ENCODE results near the gene NR4A2. TPM values are rescaled to one million over a fixed set of nuclear protein-coding genes. Genes with fewer than 3 reads are reported as not detected.
A peak's percentile ranks its signal among the peaks of the same experiment; 100 is the strongest.

Gene NR4A2
- total RNA-seq, 1 experiment from 2014 or later = 0.66 TPM

DNA sequence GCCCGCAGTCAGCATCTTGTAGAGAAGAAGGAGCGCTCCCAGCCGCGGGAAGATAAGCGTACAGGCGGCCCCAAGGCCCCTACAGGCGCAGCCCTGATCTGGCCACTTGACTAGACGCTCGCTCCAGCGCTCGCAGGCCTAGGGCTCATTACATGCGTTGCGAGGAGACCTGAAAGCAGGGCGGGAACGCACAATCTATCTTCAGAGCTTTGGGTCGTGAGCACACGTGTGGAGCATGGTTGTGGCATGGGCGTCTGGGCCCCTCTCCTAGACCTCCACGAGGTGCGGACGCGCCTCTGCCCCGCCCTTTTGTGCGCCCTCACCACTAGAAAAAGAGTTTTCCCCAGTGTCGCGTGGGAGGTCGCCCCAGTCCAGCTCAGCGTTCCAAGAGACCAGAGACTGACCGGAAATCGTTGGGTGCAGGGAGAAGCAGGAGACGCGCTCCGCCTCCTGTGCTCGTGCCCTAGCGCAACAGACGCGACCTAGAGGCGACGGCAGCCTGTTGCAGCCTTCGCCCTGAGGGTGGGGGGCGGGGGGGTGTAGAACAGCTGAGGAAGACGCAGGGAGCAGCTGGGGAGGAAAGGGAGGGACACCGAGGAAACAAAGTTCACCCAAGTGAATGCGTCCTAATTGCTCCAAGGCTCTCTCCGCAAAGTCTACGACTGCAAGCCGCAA is 12.6 kb downstream of the NR4A2 start (continued):
- TF ChIP-seq, protein P1, sequence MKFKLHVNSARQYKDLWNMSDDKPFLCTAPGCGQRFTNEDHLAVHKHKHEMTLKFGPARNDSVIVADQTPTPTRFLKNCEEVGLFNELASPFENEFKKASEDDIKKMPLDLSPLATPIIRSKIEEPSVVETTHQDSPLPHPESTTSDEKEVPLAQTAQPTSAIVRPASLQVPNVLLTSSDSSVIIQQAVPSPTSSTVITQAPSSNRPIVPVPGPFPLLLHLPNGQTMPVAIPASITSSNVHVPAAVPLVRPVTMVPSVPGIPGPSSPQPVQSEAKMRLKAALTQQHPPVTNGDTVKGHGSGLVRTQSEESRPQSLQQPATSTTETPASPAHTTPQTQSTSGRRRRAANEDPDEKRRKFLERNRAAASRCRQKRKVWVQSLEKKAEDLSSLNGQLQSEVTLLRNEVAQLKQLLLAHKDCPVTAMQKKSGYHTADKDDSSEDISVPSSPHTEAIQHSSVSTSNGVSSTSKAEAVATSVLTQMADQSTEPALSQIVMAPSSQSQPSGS (CRISPR knock-in tag; IDR thresholded peaks at IDR 0.05; ENCODE audit: borderline replicate concordance, low read depth) = peak; percentile 71; the same call in 1 of the 2 replicates
- TF ChIP-seq IRF2 (CRISPR knock-in tag; IDR thresholded peaks at IDR 0.05; ENCODE audit: borderline replicate concordance, low read depth) (no peak), ZNF423 (CRISPR knock-in tag; IDR thresholded peaks at IDR 0.05) (no peak), PRRX2 (CRISPR knock-in tag; IDR thresholded peaks at IDR 0.05) (no peak), MXD4 (CRISPR knock-in tag; IDR thresholded peaks at IDR 0.05; ENCODE audit: borderline replicate concordance) (0 out of 2 replicates have a peak, but pooled peaks have one; percentile 27), SP1 (CRISPR knock-in tag; conservative IDR thresholded peaks at IDR 0.05) (no peak), TCF7 (CRISPR knock-in tag; IDR thresholded peaks at IDR 0.05; ENCODE audit: low read depth) (no peak), RORB (CRISPR knock-in tag; IDR thresholded peaks at IDR 0.05) (no peak), ZNF263 (CRISPR knock-in tag; IDR thresholded peaks at IDR 0.05; ENCODE audit: low read depth) (no peak)
- TF ChIP-seq, protein P2, sequence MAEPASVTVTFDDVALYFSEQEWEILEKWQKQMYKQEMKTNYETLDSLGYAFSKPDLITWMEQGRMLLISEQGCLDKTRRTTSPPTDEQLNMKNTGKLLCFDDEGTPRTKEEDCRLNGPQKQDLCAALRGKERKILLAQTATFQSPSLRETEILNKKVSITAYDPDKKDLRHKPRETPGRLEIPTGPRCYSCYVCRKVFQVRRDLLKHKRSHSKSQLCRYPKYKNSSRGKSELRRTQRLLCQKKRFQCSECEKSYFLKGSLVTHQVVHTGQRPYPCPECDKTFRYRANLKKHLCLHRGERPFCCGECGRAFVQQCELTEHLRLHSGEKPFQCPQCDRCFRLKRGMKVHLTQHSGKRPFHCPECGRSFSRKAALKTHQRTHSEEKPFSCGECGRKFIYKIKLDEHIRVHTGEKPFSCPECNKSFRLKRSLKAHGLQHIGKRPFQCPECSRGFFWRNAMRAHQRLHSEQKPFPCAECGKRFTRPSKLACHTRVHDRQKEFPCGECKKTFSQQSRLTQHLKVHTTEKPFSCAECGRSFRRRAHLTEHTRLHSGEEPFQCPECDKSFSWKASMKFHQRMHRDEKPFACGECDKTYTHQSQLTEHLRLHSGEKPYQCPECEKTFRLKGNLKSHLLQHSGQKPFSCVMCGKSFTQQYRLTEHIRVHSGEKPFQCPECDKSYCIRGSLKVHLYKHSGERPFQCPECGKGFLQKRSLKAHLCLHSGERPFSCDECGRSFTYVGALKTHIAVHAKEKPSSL (CRISPR knock-in tag; conservative IDR thresholded peaks at IDR 0.05) = no peak
- TF ChIP-seq, protein P3, sequence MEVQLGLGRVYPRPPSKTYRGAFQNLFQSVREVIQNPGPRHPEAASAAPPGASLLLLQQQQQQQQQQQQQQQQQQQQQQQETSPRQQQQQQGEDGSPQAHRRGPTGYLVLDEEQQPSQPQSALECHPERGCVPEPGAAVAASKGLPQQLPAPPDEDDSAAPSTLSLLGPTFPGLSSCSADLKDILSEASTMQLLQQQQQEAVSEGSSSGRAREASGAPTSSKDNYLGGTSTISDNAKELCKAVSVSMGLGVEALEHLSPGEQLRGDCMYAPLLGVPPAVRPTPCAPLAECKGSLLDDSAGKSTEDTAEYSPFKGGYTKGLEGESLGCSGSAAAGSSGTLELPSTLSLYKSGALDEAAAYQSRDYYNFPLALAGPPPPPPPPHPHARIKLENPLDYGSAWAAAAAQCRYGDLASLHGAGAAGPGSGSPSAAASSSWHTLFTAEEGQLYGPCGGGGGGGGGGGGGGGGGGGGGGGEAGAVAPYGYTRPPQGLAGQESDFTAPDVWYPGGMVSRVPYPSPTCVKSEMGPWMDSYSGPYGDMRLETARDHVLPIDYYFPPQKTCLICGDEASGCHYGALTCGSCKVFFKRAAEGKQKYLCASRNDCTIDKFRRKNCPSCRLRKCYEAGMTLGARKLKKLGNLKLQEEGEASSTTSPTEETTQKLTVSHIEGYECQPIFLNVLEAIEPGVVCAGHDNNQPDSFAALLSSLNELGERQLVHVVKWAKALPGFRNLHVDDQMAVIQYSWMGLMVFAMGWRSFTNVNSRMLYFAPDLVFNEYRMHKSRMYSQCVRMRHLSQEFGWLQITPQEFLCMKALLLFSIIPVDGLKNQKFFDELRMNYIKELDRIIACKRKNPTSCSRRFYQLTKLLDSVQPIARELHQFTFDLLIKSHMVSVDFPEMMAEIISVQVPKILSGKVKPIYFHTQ (CRISPR knock-in tag; IDR thresholded peaks at IDR 0.05) = no peak
- TF ChIP-seq, protein P4, sequence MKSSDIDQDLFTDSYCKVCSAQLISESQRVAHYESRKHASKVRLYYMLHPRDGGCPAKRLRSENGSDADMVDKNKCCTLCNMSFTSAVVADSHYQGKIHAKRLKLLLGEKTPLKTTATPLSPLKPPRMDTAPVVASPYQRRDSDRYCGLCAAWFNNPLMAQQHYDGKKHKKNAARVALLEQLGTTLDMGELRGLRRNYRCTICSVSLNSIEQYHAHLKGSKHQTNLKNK (CRISPR knock-in tag; IDR thresholded peaks at IDR 0.05) = no peak

DNA sequence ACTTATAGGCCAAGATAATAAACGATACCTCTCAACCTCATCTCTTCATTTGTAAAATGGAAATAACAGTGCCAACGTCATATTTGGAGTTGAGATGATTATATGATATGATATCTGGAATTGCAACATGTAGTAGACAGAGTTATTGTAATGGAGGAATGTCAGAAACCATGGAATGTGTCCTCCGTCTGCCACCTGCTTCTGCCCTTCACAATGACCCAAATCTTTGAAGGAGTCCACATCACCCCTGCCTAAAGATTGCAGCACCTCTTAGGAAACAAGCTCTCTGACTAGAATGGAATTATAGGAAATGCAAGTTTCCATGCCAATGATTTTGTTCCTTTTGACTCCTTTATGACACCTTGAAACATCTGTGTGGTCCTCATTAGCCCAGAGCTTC is 14.9 kb downstream of the NR4A2 start:
- H3K27me3 Mint-ChIP-seq (ENCODE audit: low read depth) = peaks cover 72% of the 10 kb centered on the region
- ChIA-PET CTCF (no interaction called here), POLR2A (no interaction called here)
- peaks cover 4% of the 10 kb centered on the region; the same call in 1 of the 2 replicates for H3K9me3 Mint-ChIP-seq
- peaks cover 4% of the 10 kb centered on the region for H3K36me3 Mint-ChIP-seq
- no peak for TF ChIP-seq TEAD1 (CRISPR knock-in tag; IDR thresholded peaks at IDR 0.05)
- TF ChIP-seq ETV6 (CRISPR knock-in tag; IDR thresholded peaks at IDR 0.05) = no peak
- no peak for TF ChIP-seq ZBTB21 (CRISPR knock-in tag; IDR thresholded peaks at IDR 0.05; ENCODE audit: borderline replicate concordance)
- TF ChIP-seq KAT7 (CRISPR knock-in tag; IDR thresholded peaks at IDR 0.05; ENCODE audit: borderline replicate concordance) = no peak
- no peak for TF ChIP-seq ZNF317 (CRISPR knock-in tag; IDR thresholded peaks at IDR 0.05; ENCODE audit: borderline replicate concordance, low read depth)
- ATAC-seq (no peak), DNase-seq (ENCODE audit: low spot score) (no peak)
- no peak overlapping the region for H3K27ac Mint-ChIP-seq
- peaks cover 22% of the 10 kb centered on the region for H3K4me1 Mint-ChIP-seq
- no peak overlapping the region for H3K4me3 Mint-ChIP-seq

DNA sequence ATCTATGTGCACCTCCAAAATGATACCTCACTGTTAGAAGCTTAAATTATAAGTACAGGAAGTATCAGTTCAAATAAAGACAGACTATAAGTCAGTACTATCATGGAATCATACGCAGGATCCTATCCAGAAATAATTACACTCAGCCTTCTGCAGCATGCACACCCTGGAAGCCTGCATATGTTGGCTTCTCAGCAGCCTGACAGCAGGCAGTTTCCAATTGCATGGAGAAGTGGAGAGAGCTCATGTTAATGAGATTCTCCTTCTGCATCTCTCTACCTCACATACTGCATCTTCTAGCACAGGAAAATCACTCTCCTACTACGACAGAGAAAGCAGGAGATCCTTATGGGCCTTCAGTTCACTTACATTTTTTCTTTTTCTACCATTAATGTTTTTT is 20.5 kb downstream of the NR4A2 start:
- POLR2A ChIA-PET = no interaction called here
- TF ChIP-seq, protein P5, sequence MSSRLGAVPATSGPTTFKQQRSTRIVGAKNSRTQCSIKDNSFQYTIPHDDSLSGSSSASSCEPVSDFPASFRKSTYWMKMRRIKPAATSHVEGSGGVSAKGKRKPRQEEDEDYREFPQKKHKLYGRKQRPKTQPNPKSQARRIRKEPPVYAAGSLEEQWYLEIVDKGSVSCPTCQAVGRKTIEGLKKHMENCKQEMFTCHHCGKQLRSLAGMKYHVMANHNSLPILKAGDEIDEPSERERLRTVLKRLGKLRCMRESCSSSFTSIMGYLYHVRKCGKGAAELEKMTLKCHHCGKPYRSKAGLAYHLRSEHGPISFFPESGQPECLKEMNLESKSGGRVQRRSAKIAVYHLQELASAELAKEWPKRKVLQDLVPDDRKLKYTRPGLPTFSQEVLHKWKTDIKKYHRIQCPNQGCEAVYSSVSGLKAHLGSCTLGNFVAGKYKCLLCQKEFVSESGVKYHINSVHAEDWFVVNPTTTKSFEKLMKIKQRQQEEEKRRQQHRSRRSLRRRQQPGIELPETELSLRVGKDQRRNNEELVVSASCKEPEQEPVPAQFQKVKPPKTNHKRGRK (CRISPR knock-in tag; IDR thresholded peaks at IDR 0.05; ENCODE audit: borderline replicate concordance) = no peak
- TF ChIP-seq FOXP1 (CRISPR knock-in tag; IDR thresholded peaks at IDR 0.05; ENCODE audit: borderline replicate concordance) (no peak), PRRX2 (CRISPR knock-in tag; IDR thresholded peaks at IDR 0.05) (no peak), ZNF121 (CRISPR knock-in tag; IDR thresholded peaks at IDR 0.05) (no peak), ZNF671 (CRISPR knock-in tag; IDR thresholded peaks at IDR 0.05) (no peak), ATF1 (CRISPR knock-in tag; IDR thresholded peaks at IDR 0.05) (no peak)
- TF ChIP-seq, protein P6, sequence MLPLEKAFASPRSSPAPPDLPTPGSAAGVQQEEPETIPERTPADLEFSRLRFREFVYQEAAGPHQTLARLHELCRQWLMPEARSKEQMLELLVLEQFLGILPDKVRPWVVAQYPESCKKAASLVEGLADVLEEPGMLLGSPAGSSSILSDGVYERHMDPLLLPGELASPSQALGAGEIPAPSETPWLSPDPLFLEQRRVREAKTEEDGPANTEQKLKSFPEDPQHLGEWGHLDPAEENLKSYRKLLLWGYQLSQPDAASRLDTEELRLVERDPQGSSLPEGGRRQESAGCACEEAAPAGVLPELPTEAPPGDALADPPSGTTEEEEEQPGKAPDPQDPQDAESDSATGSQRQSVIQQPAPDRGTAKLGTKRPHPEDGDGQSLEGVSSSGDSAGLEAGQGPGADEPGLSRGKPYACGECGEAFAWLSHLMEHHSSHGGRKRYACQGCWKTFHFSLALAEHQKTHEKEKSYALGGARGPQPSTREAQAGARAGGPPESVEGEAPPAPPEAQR (CRISPR knock-in tag; IDR thresholded peaks at IDR 0.05) = no peak

More for the DNA sequence above, 20.5 kb downstream of the NR4A2 start:
- H3K4me3 Mint-ChIP-seq = no peak overlapping the region
- H3K27ac Mint-ChIP-seq = no peak overlapping the region
- no peaks in the 10 kb centered on the region for H3K4me1 Mint-ChIP-seq
- H3K36me3 Mint-ChIP-seq = no peaks in the 10 kb centered on the region
- DNase-seq (ENCODE audit: low spot score) (no peak), ATAC-seq (no peak; the same call in 1 of the 2 replicates)
- H3K27me3 Mint-ChIP-seq (ENCODE audit: low read depth) = peaks cover 16% of the 10 kb centered on the region
- CTCF ChIA-PET = interaction anchor here (1.0 kb wide), 1 partner anchor 23 kb away, joined by 5 read pairs; no protein-coding TSS in a partner anchor
- H3K9me3 Mint-ChIP-seq = no peaks in the 10 kb centered on the region
